GM21717 (cell line): ENCODE results near the gene KANSL2.
"Not testable (repeated sequence)": the region's sequence is repeated elsewhere in the genome, so short reads cannot be mapped to it uniquely, and the experiment has no call there.

ENCODE experiments used
- ATAC-seq: cut with Tn5 transposase; IDR thresholded peaks from one replicate; pipeline ENCODE4 v1.9.1; 2021; ENCODE audit warnings: mild to moderate bottlenecking, moderate library complexity; ENCODE audit not compliant: unreplicated experiment

Gene KANSL2, protein sequence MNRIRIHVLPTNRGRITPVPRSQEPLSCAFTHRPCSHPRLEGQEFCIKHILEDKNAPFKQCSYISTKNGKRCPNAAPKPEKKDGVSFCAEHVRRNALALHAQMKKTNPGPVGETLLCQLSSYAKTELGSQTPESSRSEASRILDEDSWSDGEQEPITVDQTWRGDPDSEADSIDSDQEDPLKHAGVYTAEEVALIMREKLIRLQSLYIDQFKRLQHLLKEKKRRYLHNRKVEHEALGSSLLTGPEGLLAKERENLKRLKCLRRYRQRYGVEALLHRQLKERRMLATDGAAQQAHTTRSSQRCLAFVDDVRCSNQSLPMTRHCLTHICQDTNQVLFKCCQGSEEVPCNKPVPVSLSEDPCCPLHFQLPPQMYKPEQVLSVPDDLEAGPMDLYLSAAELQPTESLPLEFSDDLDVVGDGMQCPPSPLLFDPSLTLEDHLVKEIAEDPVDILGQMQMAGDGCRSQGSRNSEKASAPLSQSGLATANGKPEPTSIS

DNA sequence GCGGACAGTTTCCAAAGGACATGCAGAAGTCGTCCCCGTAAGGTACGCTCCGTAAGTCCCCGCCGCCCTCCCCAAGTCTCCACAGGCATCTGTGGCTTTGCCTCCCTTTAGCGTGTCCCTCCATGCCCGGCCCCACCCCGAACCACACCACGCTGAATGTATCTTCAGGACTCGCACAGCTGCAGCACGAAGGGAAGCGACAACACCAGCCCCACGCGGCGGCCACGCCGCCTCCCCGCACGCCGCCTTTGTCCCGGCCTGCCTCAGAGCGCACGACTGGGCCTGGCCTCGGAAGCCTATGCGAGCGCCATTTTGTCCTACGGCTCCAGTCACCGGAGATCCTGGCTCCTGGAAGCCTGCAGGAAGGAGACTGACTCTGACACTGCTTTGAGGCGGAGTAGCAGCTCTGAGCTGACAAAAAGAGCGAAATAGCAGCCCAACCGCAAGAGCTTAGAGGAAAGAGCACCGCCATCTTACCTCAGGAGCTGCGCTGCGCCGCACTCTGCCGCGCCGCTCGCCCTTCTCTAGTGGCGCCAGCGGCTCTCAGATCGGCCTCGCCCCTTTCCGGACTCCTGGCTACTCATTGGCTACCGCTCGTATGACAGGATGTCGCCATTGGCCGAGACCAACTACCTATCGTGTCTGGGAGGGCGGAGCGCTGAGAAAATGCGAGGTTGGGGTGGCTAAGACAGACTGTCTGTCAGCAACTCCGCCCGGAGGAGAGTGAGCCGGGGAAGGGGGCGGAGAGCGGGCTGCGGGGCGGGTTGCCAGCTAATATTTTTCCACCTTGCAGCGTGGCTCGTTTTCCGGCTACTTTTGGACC is at the start of gene KANSL2:
TSS of gene KANSL2 (minus strand) at position 529 of the 823 bp plus-strand sequence. CDS start 606 bp downstream, outside the sequence.
- peak; percentile 99 for ATAC-seq

DNA sequence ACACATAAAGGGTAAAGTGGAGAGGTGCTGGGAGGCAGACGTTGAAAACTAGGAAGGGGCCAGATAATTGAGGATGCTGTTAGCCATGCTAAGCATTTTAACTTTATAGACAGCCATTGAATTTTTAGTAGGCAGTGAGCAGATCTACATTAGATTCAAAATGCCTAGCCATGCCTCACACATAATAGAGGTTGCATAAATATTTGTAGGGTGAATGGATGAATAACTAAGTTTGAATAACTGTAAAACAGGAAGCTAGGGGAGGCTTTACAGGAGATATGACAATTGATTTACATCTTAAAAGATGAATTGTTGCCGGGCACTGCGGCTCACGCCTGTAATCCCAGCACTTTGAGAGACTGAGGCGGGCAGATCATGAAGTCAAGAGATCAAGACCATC is 46.8 kb upstream of the KANSL2 start:
- ATAC-seq = no peak

DNA sequence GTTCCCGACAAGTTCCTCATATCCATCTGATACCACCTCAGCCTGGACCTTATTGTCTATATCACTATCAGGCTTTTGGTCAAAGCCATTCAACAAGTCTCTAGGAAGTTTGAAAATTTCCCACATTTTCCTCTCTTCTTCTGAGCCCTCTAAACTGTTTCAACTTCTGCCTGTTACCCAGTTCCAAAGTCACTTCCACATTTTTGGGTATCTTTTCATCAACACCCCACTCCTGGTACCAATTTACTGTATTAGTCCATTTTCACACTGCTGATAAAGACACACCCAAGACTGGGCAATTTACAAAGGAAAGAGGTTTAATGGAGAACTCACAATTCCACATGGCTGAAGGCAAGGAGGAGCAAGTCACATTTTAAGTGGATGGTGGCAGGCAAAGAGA is 38.7 kb upstream of the KANSL2 start:
- ATAC-seq = not testable (repeated sequence)

DNA sequence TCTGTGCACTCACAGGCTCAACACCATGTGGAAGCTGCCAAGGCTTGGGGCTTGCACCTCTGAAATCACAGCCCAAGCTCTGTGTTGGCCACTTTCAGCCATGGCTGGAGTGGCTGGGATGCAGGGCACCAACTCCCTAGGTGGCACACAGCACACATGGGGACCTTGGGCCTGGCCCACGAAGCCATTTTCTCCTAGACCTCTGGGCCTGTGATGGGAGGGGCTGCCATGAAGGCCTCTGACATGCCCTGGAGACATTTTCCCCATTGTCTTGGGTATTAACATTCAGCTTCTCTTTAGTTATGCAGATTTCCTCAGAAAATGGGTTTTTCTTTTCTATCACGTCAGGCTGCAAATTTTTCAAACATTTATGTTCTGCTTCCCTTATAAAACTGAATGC is 38.1 kb upstream of the KANSL2 start:
- not testable (repeated sequence) for ATAC-seq

DNA sequence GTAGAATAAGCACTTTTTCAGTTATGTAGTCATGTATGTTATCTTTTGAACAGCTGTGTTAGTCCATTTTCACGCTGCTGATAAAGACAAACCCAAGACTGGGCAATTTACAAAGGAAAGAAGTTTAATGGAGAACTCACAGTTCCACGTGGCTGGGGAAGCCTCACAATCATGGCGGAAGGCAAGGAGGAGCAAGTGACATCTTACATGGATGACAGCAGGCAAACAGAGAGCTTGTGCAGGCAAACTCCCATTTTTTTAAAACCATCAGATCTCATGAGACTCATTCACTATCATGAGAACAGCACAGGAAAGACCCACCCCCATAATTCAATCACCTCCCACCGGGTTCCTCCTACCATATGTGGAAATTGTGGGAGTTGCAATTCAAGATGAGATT is 37.0 kb upstream of the KANSL2 start:
- not testable (repeated sequence) for ATAC-seq

DNA sequence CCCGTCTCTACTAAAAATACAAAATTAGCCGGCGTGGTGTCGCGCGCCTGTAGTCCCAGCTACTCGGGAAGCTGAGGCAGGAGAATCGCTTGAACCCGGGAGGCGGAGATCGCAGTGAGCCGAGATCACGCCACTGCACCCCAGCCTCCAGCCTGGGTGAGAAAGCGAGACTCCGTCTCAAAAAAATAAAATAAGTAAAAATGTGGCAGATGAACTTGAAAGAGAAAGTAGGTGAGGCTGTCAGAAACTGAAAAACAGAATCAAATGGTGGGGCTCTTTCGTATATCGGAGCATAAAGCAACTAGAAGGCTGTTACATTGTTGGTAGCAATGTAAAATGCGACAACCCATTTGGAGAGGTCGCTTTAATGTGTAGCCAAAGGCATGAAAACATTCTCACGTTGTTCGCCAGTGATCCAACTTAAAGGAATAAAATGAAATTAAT is 35.2 kb upstream of the KANSL2 start:
- ATAC-seq = no peak

DNA sequence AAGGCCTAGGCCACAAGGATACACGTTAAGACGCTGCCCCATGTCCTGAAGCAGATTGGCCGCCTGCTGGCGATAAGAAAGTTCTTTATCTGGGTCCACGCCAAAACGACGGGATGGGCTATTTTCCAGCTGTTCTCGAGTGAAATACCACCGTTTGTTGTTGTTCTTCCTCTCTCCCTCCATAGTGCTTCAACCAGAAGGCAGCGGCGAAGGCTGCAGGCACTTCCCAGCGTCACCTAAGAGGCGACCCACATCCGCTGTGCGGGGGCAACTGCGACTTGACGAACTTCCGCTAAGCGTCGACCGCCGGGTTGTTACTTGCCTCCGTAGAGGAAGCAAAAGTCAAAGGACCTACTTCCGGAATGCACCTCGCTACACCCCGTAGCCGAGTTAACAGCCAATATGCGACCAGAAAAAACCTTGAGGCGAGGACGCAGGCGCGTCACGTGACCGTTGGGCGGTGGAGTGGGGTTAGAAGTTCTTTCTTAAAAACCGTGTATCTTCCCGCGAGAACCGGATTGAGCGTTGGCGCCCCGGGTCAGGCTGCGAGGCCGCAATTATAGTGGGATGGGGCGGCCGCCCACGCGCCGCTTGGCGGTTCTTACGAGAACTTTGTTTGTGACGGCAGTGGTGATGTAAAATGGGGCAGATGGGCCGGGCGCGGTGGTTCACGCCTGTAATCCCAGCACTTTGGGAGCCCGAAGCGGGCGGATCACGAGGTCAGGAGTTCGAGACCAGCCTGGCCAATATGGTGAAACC is 34.6 kb upstream of the KANSL2 start, which contains the start of gene CCNT1:
TSS of gene CCNT1 (minus strand) at position 215 of the 759 bp plus-strand sequence. CDS start at position 183, 32 bp downstream.
- peak; percentile 92 for ATAC-seq

DNA sequence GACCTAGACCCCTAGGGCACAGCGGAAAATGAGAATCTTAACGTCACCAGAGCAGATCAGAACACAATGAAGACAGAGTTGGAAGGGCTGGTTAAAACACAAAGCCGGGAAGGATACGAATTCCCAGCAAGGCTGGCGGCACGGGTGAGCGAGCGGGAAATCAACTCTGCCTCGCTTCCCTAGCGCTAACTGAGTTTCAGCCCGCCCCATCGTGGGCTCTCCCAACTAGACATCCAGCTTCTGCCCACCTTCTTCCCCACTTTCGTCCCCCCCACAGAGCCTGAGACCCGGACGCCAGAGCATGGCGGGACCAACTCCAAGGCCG is 34.1 kb upstream of the KANSL2 start:
- no peak for ATAC-seq

DNA sequence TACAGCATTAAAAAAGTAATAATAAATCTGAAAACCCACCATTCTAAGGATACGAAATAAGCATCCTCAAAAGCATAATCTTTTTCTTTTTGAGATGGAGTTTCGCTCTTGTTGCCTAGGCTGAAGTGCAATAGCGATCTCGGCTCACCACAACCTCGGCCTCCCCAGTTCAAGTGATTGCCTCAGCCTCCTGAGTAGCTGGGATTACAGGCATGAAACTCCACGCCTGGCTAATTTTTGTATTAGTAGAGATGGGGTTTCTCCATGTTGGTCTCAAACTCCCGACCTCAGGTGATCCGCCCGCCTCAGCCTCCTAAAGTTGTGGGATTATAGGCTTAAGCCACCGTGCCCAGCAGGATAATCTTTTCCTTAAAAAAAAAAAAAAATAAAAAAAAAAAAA is 30.2 kb upstream of the KANSL2 start:
- ATAC-seq = no peak

DNA sequence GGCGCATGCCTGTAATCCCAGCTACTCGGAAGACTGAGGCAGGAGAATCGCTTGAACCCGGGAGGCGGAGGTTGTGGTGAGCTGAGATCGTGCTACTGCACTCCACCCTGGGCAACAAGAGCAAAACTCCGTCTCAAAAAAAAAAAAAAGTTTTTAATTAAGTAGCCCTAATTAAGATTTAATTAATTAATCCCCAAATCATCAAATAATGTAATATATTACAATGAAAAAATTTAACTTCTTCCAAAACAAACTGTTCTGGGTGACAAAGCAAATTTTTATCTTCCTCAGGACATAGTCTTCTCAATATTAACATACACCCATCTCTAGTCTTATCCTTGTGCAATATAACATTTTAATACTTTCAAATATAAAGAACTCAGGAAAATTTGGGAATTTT is 16.8 kb upstream of the KANSL2 start:
- not testable (repeated sequence) for ATAC-seq

DNA sequence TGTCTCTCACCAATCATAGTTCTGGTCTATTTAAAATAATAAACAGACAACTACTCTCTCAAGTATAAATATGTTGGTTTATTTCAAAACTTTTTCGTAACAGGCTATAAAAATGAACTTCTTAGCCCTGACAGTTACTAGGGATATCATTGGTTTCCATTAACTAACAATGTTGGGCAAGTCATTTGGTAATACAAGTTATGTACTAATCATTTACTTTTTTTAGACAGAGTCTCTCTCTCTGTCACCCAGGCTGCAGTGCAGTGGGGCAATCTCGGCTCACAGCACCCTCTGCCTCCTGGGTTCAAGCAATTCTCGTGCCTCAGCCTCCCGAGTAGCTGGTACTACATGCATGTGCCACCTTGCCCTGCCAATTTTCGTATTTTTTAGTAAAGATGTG is 14.6 kb upstream of the KANSL2 start:
- ATAC-seq = no peak

DNA sequence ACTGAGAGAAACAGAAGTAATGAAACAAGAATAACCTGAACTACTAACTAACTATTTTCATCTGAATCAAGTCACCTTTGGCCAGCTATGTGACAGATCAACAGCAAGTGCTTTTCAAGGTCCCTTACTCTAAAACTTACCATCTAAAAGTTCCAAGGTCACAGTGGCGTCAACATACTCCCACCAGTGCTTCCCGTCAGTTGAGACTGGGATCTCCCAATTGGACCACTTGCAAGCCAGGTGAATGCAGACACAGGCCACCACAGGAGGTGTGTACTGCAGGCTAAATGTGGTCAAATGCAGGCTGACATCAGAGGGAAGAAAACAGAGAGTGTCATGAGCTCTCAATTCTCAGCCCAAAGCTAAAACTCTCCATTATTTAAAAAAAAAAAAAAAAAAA is 13.8 kb upstream of the KANSL2 start:
- ATAC-seq = no peak

DNA sequence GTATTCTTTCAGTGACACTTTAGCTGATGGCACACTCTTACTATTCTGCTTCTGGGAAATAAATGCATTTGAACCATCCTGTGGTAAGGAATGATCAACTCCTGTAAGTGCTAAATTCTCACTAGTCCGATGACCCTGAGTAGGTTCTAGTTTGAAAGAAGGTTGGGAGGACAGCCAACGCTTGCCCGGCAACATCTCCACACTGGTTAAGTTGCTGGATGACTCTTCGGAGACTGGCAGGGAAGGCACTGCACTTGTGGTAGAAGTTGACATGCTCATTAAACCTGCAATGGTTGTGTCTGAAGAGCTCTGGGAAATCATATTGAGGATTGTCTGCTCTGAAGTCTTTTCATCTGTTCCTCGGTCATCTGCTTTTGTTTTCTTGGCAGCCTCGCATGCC is 12.0 kb upstream of the KANSL2 start:
- ATAC-seq = no peak

DNA sequence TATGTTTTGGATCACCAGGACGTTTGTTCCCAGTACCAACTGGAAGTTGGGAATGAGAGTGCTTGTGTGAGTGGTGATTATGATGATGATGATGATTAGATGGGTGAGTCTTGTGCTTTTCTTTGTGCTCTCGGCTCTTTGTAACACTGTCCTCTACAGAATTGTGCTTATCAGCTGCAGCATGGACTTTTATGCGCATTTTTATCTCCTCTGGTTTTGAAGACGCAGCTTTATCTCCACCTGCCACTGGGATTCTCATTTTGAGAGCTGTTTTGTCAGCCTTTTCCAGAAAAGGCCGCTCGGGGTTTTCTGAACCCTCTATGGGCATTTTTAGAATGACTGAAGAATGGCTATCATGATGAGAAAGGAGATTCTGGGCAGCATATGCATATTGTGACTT is 11.5 kb upstream of the KANSL2 start:
- no peak for ATAC-seq

DNA sequence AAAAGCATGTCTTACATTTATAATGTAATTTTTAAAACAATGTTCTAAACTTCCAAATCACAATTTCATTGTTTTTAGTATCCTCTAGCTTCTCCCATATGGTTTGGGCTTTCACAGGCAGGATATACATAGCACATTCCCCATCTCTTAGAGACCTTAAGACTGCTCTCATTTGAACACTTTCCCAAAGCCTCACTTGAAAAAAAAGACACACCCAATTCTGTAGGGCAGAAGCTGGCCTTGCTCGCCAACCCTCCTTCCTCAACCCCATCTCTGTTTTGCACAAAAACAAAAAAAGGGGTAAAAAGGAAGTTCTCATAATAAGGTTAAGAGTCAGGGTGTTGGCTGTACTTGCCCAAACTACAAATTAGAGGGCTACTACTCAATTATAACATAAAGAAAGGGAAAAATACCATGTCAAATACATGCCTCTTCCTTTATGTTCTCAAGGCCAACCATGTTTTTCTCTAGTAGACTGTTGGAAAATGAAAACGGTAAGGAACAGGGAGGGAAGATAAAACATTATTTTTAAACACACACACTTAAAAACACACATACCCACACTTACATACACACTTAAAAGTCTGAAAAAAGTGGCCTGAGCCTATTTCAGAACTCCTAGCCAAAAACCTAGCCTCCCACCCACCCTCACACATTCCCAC is 9.9 kb upstream of the KANSL2 start:
- ATAC-seq = no peak

DNA sequence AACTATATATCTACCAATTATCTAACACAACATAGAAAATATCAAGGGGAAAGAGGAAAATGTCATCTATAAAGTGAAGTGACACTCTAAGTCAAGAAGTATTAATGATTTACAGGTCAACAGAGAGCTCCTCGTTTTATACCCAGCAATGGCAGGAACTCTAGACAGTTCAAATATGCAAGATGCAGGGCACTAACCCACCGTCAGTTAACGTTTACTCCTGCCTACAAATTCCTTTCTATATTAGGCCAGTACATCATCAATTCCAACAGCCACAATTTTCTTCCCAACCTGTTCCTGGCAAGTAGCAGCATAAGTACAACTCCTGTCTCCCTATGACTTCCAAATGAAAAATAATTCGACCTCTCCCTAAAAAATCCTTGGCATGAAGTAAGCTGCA is 9.0 kb upstream of the KANSL2 start:
- ATAC-seq = no peak

DNA sequence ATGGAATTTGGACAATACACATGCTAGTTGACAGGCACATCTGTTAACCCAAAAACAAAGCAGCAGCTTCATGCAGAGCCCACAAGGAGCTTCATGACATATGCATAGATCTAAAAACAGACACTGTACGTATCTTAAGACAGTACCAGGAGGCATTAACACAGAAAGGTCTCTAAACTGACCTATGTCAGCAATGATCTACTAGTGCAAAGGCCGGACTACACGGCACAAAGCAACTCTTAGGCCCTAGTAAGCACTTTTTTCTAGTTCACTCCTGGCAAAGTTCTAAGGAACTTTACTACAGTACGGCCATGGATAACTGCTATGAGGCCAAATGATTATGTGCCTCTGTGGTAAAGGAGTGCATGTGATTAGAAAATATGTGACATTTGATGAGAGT is 8.4 kb upstream of the KANSL2 start:
- no peak for ATAC-seq

DNA sequence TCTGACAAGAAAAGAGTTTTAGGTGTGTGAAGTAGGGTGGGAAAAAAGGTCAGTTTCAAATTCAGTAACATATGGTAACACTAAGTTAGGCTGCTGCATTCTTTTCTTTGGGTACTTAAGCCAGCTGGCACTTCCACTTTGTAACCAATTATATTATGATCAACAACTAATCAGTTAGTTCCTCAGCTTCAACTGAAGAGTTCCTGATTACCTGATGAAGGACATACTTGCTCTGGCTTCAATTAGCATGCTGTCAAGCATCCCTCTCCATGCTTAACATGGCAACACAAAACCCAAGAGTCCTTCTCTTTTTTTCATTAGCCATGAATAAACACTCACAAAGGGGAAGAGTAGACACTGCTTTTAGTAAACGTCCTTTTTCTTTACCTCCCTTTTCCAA is 6.8 kb upstream of the KANSL2 start:
- no peak for ATAC-seq

DNA sequence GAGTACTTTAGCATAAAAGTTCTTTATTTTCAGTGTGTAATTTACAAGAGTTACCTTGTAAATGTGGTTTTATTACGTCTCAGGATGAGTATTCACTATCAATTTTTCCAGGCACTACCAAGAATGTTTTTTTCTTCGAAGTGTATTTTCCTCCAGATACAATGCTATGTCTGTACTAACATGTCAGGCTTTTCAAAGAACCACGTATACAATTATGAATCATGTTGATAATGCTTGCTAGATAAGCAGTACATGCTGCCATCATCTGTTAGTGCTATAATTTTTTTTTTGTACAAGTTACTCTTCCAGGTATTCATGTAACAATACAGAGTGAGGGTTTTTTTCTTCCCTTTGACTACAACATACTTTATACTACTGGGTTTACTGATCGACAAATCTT is 5.6 kb upstream of the KANSL2 start:
- ATAC-seq = no peak

DNA sequence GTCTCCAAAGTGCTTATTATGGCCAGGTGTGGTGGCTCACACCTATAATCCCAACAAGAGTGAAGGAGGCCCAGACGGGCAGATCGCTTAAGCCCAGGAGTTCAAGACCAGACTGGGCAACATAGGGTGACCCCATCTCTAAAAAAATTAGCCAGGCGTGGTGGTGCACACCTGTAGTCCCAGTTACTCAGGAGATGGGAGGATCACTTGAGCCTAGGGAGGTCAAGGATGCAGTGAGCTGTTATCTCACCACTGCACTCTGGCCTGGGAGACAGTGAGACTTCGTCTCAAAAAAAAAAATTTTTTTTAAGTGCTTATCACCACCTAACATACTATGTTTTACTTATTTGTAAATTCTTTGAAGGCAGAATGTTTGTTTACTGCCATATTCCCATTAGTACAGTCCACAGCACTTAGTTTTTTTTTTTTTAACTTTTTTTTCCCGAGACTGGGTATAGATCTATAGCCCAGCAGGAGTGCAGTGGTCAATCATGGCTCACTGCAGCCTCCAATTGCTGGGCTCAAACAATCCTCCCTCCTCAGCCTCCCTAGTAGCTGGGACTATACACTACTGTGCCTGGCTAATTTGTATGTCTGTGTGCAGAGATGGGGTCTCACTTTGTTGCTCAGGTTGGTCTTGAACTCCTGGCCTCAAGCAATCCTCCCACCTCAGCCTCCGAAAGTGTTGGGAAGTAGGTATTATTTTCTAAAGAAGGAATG is 4.7 kb upstream of the KANSL2 start:
- no peak for ATAC-seq
